H9 (cell line): ENCODE results near the gene RXFP2. TPM values are rescaled to one million over a fixed set of nuclear protein-coding genes. Genes with fewer than 3 reads are reported as not detected.

Experiments used
- DNase-seq: peaks from one replicate; pipeline ENCODE4 v3.0.0-alpha.2; 2017
- H2AFZ ChIP-seq: one replicate; pipeline ENCODE4 v1.6.1; 2013; ENCODE audit warnings: mild to moderate bottlenecking, low read length, control low read depth, moderate library complexity
- H2AK5ac ChIP-seq: 2 replicates; pipeline ENCODE4 v1.6.1; 2013; ENCODE audit warnings: low read length, control low read depth, mixed read lengths; ENCODE audit not compliant: insufficient read length
- H2BK120ac ChIP-seq: one replicate; pipeline ENCODE4 v1.6.1; 2013; ENCODE audit warnings: low read depth, mild to moderate bottlenecking, low read length, control low read depth, inconsistent platforms; ENCODE audit not compliant: poor library complexity, severe bottlenecking
- H2BK12ac ChIP-seq: 2 replicates; pipeline ENCODE4 v1.6.1; 2013; ENCODE audit warnings: low read length, control low read depth, mixed read lengths, low read depth; ENCODE audit not compliant: insufficient read length
- H2BK15ac ChIP-seq: 2 replicates; pipeline ENCODE4 v1.6.1; 2013; ENCODE audit warnings: low read depth, low read length, control low read depth
- H2BK20ac ChIP-seq: one replicate; pipeline ENCODE4 v1.6.1; 2013; ENCODE audit warnings: low read depth, mild to moderate bottlenecking, low read length, control low read depth, inconsistent platforms; ENCODE audit not compliant: poor library complexity, severe bottlenecking
- H2BK5ac ChIP-seq: 2 replicates; pipeline ENCODE4 v1.6.1; 2013; ENCODE audit warnings: low read length, control low read depth, mixed read lengths; ENCODE audit not compliant: insufficient read length
- H3K14ac ChIP-seq: 2 replicates; pipeline ENCODE4 v1.6.1; 2013; ENCODE audit warnings: low read length, control low read depth; ENCODE audit not compliant: insufficient read depth
- H3K18ac ChIP-seq: 2 replicates; pipeline ENCODE4 v1.6.1; 2013; ENCODE audit warnings: low read depth, mild to moderate bottlenecking, mixed read lengths, low read length, control low read depth; ENCODE audit not compliant: insufficient read length
- H3K23ac ChIP-seq: 2 replicates; pipeline ENCODE4 v1.6.1; 2013; ENCODE audit warnings: low read length, control low read depth, mixed read lengths, low read depth; ENCODE audit not compliant: insufficient read length
- H3K23me2 ChIP-seq: 2 replicates; pipeline ENCODE4 v1.6.1; 2013; ENCODE audit warnings: low read depth, mild to moderate bottlenecking, mixed read lengths, low read length, control low read depth; ENCODE audit not compliant: insufficient read length, poor library complexity, severe bottlenecking
- H3K27ac ChIP-seq: 2 replicates; pipeline ENCODE4 v1.5.1; 2013; ENCODE audit warnings: low read length, control low read depth, mixed read lengths, low read depth; ENCODE audit not compliant: insufficient read length
- H3K27me3 ChIP-seq: 2 replicates; pipeline ENCODE4 v1.6.1; 2013; ENCODE audit warnings: low read length, control low read depth, inconsistent platforms; ENCODE audit not compliant: insufficient read depth
- H3K4ac ChIP-seq: 2 replicates; pipeline ENCODE4 v1.6.1; 2013; ENCODE audit warnings: low read depth, mild to moderate bottlenecking, control low read depth, inconsistent platforms, low read length, moderate library complexity
- H3K4me1 ChIP-seq: 2 replicates; pipeline ENCODE4 v1.6.1; 2013; ENCODE audit warnings: low read length, control low read depth, inconsistent platforms; ENCODE audit not compliant: insufficient read depth
- H3K4me2 ChIP-seq: 2 replicates; pipeline ENCODE4 v1.6.1; 2013; ENCODE audit warnings: low read length, control low read depth, mixed read lengths; ENCODE audit not compliant: insufficient read length, insufficient read depth
- H3K56ac ChIP-seq: 2 replicates; pipeline ENCODE4 v1.6.1; 2013; ENCODE audit warnings: low read depth, mild to moderate bottlenecking, mixed read lengths, low read length, control low read depth; ENCODE audit not compliant: insufficient read length
- H3K79me1 ChIP-seq: 2 replicates; pipeline ENCODE4 v1.6.1; 2013; ENCODE audit warnings: low read depth, mild to moderate bottlenecking, moderate library complexity, low read length, control low read depth, inconsistent platforms; ENCODE audit not compliant: insufficient read depth, poor library complexity, severe bottlenecking
- H3K79me2 ChIP-seq: 2 replicates; pipeline ENCODE4 v1.6.1; 2013; ENCODE audit warnings: low read length, control low read depth, inconsistent platforms; ENCODE audit not compliant: insufficient read depth
- H3K9ac ChIP-seq: 2 replicates; pipeline ENCODE4 v1.6.1; 2013; ENCODE audit warnings: low read length, control low read depth, mixed read lengths; ENCODE audit not compliant: insufficient read length; ENCODE audit errors: extremely low read depth
- H3K9me3 ChIP-seq: one replicate; pipeline ENCODE4 v1.6.1; 2013; ENCODE audit warnings: low read depth, low read length, inconsistent platforms; ENCODE audit not compliant: control insufficient read depth
- H3T11ph ChIP-seq: one replicate; pipeline ENCODE4 v1.6.1; 2013; ENCODE audit warnings: mild to moderate bottlenecking, low read length, control low read depth, inconsistent platforms
- H4K20me1 ChIP-seq: one replicate; pipeline ENCODE4 v1.6.1; 2013; ENCODE audit not compliant: control insufficient read depth, insufficient read length, insufficient read depth
- H4K5ac ChIP-seq: 2 replicates; pipeline ENCODE4 v1.6.1; 2013; ENCODE audit warnings: low read depth, mild to moderate bottlenecking, mixed read lengths, low read length, control low read depth; ENCODE audit not compliant: insufficient read length
- H4K8ac ChIP-seq: replicated peaks from 2 replicates; pipeline ENCODE4 v1.6.1; 2013; ENCODE audit warnings: low read length, control low read depth, mixed read lengths, low read depth; ENCODE audit not compliant: insufficient read length
- H4K91ac ChIP-seq: 2 replicates; pipeline ENCODE4 v1.6.1; 2013; ENCODE audit warnings: low read depth, mild to moderate bottlenecking, moderate library complexity, mixed read lengths, low read length, control low read depth; ENCODE audit not compliant: insufficient read length
- H3K27ac Mint-ChIP-seq, 3 experiments: 2 replicates in 2 of 3; 3 replicates in 1 of 3; pipeline ENCODE4 v1.8.0; 2020 to 2021; ENCODE audit warnings: mixed read lengths in 3 of 3, mild to moderate bottlenecking in 1 of 3, moderate library complexity in 1 of 3
- H3K27me3 Mint-ChIP-seq: 2 replicates; pipeline ENCODE4 v1.8.0; 2021; ENCODE audit warnings: low read depth, mild to moderate bottlenecking, moderate library complexity, mixed read lengths
- H3K36me3 Mint-ChIP-seq, 3 experiments: 2 replicates in 2 of 3; 3 replicates in 1 of 3; pipeline ENCODE4 v1.8.0; 2020 to 2021; ENCODE audit warnings: low read depth in 3 of 3, mixed read lengths in 3 of 3; ENCODE audit not compliant: insufficient read depth in 1 of 3
- H3K4me1 Mint-ChIP-seq, 2 experiments: 2 replicates each; pipeline ENCODE4 v1.8.0; 2020; ENCODE audit warnings: mixed read lengths in 2 of 2
- H3K4me3 Mint-ChIP-seq, 2 experiments: 2 replicates in 1 of 2; 3 replicates in 1 of 2; pipeline ENCODE4 v1.8.0; 2020 to 2021; ENCODE audit warnings: mild to moderate bottlenecking in 2 of 2, mixed read lengths in 2 of 2, moderate library complexity in 1 of 2
- H3K9me3 Mint-ChIP-seq, 2 experiments: 2 replicates in 1 of 2; 3 replicates in 1 of 2; pipeline ENCODE4 v1.8.0; 2020; ENCODE audit warnings: mild to moderate bottlenecking in 2 of 2, mixed read lengths in 2 of 2, moderate library complexity in 1 of 2
- whole genome bisulfite sequencing: extraction: QIAGEN DNeasy Blood & Tissue Kit; methylation state at CpG from one replicate; pipeline ENCODE4 v1.1.7; 2013; ENCODE audit warnings: missing lambda C conversion rate, low lambda C conversion rate, mixed read lengths; ENCODE audit not compliant: insufficient read length; ENCODE audit errors: extremely low coverage; 5-methylcytosine and 5-hydroxymethylcytosine counted together
- total RNA-seq: library from RNA; stranded (reverse); gene quantifications from 2 replicates; pipeline ENCODE4 v1.2.1, GENCODE V29; 2021
- TF ChIP-seq, protein P1 (sequence below): fragments of 200-600 bp; sonication (generic); conservative IDR thresholded peaks from 3 replicates; pipeline ENCODE4 v1.8.0; 2021; ENCODE audit warnings: antibody characterized with exemption, mild to moderate bottlenecking

RXFP2 gene
- total RNA-seq, 1 experiment from 2014 or later: not detected

DNA sequence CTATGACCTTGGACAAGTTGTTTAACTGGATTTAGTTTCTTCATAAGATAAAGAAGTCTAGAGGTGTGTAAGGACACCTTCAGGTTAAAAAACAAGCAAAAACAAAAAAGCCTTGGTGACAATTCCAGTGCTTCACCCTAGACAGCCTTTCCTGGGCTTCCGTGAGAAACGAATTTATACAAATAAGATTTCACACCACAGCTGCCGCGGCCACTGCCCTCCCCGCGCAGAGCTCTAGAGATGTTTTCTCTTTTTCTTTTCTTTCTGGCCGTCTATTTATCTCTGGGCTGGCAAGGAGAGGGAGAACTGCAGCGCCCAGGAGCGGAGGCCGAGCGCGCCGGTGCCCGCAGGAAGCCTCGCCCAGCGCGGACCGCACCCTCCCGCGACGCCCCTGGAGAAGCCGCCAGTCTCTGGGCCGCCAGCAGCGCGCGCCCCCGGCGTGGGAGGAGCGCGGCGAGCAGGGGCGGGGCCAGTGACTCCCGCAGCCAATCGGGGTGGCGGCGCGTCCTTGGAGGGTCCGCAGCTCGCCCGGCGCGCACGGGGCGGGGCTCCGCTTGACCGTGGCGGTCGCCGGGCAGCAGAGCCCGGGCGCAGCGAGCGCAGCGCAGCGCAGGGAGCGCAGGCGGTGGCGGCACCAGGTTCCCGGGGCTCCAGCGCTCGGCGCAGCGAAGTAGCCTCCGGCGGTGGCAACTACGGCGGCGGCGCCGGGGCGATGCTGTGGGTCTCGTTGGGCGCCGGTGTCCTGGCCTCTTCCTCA is 107.0 kb downstream of the RXFP2 start:
- no peaks in the 10 kb centered on the region for H3K79me2 ChIP-seq
- WGBS: no CpG with 5 or more reads among the region's 74 CpGs
- Mint-ChIP-seq H3K36me3 (no peaks in the 10 kb centered on the region), H3K9me3 (no peaks in the 10 kb centered on the region; a peak in 1 of 5 replicates), H3K27ac (no peak overlapping the region), H3K4me3 (peak overlapping the region; percentile 69 to 86), H3K27me3 (peaks cover 68% of the 10 kb centered on the region), H3K4me1 (peaks cover 6 to 7% of the 10 kb centered on the region in 2 experiments)
- no peak overlapping the region for H2BK12ac ChIP-seq
- no peak overlapping the region for H2BK20ac ChIP-seq
- peaks cover 4% of the 10 kb centered on the region; the same call in 1 of the 2 replicates for H3K27me3 ChIP-seq
- H3K9ac ChIP-seq: no peak overlapping the region
- H4K5ac ChIP-seq: no peak overlapping the region
- no peak overlapping the region for H3K27ac ChIP-seq
- no peaks in the 10 kb centered on the region for H3K23me2 ChIP-seq
- no peak overlapping the region; the same call in 1 of the 2 replicates for H3K14ac ChIP-seq
- H2BK15ac ChIP-seq: no peak overlapping the region
- H3T11ph ChIP-seq: no peak overlapping the region
- H3K18ac ChIP-seq: no peak overlapping the region
- peak overlapping the region; percentile 76 for H3K4me2 ChIP-seq
- H4K91ac ChIP-seq: no peak overlapping the region
- no peak overlapping the region for H3K4ac ChIP-seq
- peak; percentile 92 for DNase-seq
- H3K56ac ChIP-seq: no peak overlapping the region
- TF ChIP-seq, protein P1, sequence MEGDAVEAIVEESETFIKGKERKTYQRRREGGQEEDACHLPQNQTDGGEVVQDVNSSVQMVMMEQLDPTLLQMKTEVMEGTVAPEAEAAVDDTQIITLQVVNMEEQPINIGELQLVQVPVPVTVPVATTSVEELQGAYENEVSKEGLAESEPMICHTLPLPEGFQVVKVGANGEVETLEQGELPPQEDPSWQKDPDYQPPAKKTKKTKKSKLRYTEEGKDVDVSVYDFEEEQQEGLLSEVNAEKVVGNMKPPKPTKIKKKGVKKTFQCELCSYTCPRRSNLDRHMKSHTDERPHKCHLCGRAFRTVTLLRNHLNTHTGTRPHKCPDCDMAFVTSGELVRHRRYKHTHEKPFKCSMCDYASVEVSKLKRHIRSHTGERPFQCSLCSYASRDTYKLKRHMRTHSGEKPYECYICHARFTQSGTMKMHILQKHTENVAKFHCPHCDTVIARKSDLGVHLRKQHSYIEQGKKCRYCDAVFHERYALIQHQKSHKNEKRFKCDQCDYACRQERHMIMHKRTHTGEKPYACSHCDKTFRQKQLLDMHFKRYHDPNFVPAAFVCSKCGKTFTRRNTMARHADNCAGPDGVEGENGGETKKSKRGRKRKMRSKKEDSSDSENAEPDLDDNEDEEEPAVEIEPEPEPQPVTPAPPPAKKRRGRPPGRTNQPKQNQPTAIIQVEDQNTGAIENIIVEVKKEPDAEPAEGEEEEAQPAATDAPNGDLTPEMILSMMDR: no peak
- no peak overlapping the region for H2AFZ ChIP-seq
- H2BK120ac ChIP-seq: no peak overlapping the region
- H2BK5ac ChIP-seq: no peak overlapping the region
- H4K8ac ChIP-seq: no peak overlapping the region
- H3K23ac ChIP-seq: no peak overlapping the region
- peaks cover 3% of the 10 kb centered on the region; the same call in 1 of the 2 replicates for H3K4me1 ChIP-seq
- no peaks in the 10 kb centered on the region for H3K79me1 ChIP-seq
- no peaks in the 10 kb centered on the region for H3K9me3 ChIP-seq
- H2AK5ac ChIP-seq: no peak overlapping the region
- H4K20me1 ChIP-seq: no peaks in the 10 kb centered on the region
